RPMI7951 (cell line): ENCODE measurements around the gene CACNG8. TPM values are rescaled to one million over a fixed set of nuclear protein-coding genes. Genes with fewer than 3 reads are reported as not detected.
A peak's percentile ranks its signal among the peaks of the same experiment; 100 is the strongest.
"Not testable (repeated sequence)": the region's sequence is repeated elsewhere in the genome, so short reads cannot be mapped to it uniquely, and the experiment has no call there.

Source experiments
- DNase-seq: peaks from one replicate; pipeline ENCODE4 v3.0.0-alpha.2; 2012; ENCODE audit warnings: low read depth
- total RNA-seq: library from RNA; depleted of rRNA; stranded (reverse); fragments of >200 nt; shearing (Covaris generic); gene quantifications from 2 replicates; pipeline ENCODE4 v1.2.3, GENCODE V29; 2014; rRNA removed

CACNG8 gene
- total RNA-seq, result under 0.01 and 0.10 TPM in 2 replicates

GRCh38 chr19:53962887-53963431 is at the start of gene CACNG8:
Gene CACNG8 (plus strand): TSS chr19:53962937.
- DNase-seq, result no peak

GRCh38 chr19:53915000-53915399 is 47.7 kb upstream of the CACNG8 start:
- DNase-seq, result no peak

GRCh38 chr19:53916004-53916403 is 46.7 kb upstream of the CACNG8 start:
- no peak for DNase-seq

- no peak for DNase-seq
Measured at GRCh38 chr19:53917356-53917755, 45.4 kb upstream of the CACNG8 start.

GRCh38 chr19:53927739-53928138 is 35.0 kb upstream of the CACNG8 start:
- peak; percentile 70 for DNase-seq

GRCh38 chr19:53936029-53936428 is 26.7 kb upstream of the CACNG8 start:
- DNase-seq, result no peak

GRCh38 chr19:53942001-53942786 is 20.5 kb upstream of the CACNG8 start:
- peak; percentile 24 for DNase-seq

GRCh38 chr19:53944416-53944815 is 18.3 kb upstream of the CACNG8 start:
- DNase-seq, result no peak

GRCh38 chr19:53944933-53945332 is 17.8 kb upstream of the CACNG8 start:
- no peak for DNase-seq

GRCh38 chr19:53945441-53945840 is 17.3 kb upstream of the CACNG8 start:
- DNase-seq, result peak; percentile 55

- DNase-seq, result no peak
Measured at GRCh38 chr19:53945998-53946397, 16.7 kb upstream of the CACNG8 start.

- DNase-seq, result peak; percentile 22
Measured at GRCh38 chr19:53947624-53948023, 15.1 kb upstream of the CACNG8 start.

GRCh38 chr19:53948611-53949010 is 14.1 kb upstream of the CACNG8 start:
- DNase-seq, result not testable (repeated sequence)

GRCh38 chr19:53951436-53951835 is 11.3 kb upstream of the CACNG8 start:
- DNase-seq, result no peak

GRCh38 chr19:53951947-53952346 is 10.8 kb upstream of the CACNG8 start:
- DNase-seq, result no peak

- no peak for DNase-seq
Measured at GRCh38 chr19:53953383-53953782, 9.4 kb upstream of the CACNG8 start.

- no peak for DNase-seq
Measured at GRCh38 chr19:53957448-53958167, 5.1 kb upstream of the CACNG8 start.

- DNase-seq, result no peak
Measured at GRCh38 chr19:53958168-53958571, 4.6 kb upstream of the CACNG8 start.

GRCh38 chr19:53958823-53959757 is 3.6 kb upstream of the CACNG8 start:
- no peak for DNase-seq

- DNase-seq, result no peak
Measured at GRCh38 chr19:53960187-53960586, 2.5 kb upstream of the CACNG8 start.

GRCh38 chr19:53960886-53961285 is 1.9 kb upstream of the CACNG8 start:
- DNase-seq, result no peak
